ENCODE data around the gene ADARB2.
"Not testable (repeated sequence)": the region's sequence is repeated elsewhere in the genome, so short reads cannot be mapped to it uniquely, and the experiment has no call there.

ADARB2 gene

DNA sequence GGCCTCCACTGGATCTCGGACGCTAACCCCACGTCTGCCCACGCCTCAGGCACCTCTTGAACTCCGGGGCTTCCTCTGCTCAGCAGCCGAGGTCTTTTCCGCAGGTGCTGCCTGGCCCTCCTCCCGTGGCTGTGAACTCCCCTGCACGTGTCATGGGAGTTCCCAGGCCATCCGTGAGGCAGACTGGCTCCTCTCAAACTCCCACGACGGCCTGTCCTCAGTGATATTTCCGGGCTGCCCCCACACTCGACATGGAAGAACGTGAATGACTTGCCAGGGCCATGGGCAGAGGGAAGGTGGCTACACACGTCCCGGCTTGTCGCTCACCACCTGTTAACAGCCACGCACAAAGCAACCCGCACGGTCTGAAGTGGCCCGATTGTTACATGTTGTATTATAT, 110.9 kb downstream of the ADARB2 start:
- TF ChIP-seq, protein P1, sequence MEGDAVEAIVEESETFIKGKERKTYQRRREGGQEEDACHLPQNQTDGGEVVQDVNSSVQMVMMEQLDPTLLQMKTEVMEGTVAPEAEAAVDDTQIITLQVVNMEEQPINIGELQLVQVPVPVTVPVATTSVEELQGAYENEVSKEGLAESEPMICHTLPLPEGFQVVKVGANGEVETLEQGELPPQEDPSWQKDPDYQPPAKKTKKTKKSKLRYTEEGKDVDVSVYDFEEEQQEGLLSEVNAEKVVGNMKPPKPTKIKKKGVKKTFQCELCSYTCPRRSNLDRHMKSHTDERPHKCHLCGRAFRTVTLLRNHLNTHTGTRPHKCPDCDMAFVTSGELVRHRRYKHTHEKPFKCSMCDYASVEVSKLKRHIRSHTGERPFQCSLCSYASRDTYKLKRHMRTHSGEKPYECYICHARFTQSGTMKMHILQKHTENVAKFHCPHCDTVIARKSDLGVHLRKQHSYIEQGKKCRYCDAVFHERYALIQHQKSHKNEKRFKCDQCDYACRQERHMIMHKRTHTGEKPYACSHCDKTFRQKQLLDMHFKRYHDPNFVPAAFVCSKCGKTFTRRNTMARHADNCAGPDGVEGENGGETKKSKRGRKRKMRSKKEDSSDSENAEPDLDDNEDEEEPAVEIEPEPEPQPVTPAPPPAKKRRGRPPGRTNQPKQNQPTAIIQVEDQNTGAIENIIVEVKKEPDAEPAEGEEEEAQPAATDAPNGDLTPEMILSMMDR (IDR thresholded peaks at IDR 0.05) = no peak
- Histone ChIP-seq H3K4me1 (ENCODE audit: control insufficient read depth in 1 of 2, insufficient read depth in 1 of 2, low read depth in 1 of 2, low read length in 1 of 2) (no peaks in the 10 kb centered on the region), H3K27me3 (no peaks in the 10 kb centered on the region), H3K27ac (no peak overlapping the region), H3K9me3 (no peaks in the 10 kb centered on the region), H3K36me3 (no peaks in the 10 kb centered on the region), H3K4me3 (ENCODE audit: low read depth in 1 of 2, low read length in 1 of 2) (no peak overlapping the region)

- H3K4me1 ChIP-seq (ENCODE audit: control insufficient read depth in 1 of 2, insufficient read depth in 1 of 2, low read depth in 1 of 2, low read length in 1 of 2) = no peaks in the 10 kb centered on the region
- no peaks in the 10 kb centered on the region for H3K27me3 ChIP-seq
- H3K4me3 ChIP-seq (ENCODE audit: low read depth in 1 of 2, low read length in 1 of 2) = no peak overlapping the region
- no peaks in the 10 kb centered on the region for H3K36me3 ChIP-seq
- H3K27ac ChIP-seq = no peak overlapping the region
- TF ChIP-seq, protein P1 (IDR thresholded peaks at IDR 0.05) = no peak
- no peaks in the 10 kb centered on the region for H3K9me3 ChIP-seq
Observed at GRCh38 chr10:1625731-1626130, 111.6 kb downstream of the ADARB2 start.

DNA sequence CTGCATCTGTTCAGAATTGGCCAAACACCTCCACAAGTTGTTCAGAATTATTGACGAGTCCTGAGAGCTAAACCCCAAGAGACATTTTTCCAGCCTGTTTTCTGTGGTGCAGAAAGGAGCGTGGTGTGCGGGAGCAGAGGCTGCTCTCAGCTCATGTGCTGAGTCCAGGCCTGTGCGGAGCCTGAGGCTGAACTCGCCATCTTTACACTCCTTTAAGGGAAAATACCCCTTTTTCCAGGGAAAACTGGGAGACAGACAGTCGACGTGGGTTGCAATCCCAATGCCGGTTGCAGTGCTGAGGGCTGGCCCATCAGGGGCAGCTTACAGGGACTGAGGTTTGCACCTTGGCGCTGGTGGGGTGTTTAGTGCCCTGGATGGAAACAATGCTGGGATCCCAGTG, 112.2 kb downstream of the ADARB2 start:
- Histone ChIP-seq H3K27me3 (no peaks in the 10 kb centered on the region), H3K4me1 (ENCODE audit: control insufficient read depth in 1 of 2, insufficient read depth in 1 of 2, low read depth in 1 of 2, low read length in 1 of 2) (no peaks in the 10 kb centered on the region), H3K36me3 (no peaks in the 10 kb centered on the region), H3K9me3 (no peaks in the 10 kb centered on the region), H3K27ac (no peak overlapping the region), H3K4me3 (ENCODE audit: low read depth in 1 of 2, low read length in 1 of 2) (no peak overlapping the region)
- TF ChIP-seq, protein P1 (IDR thresholded peaks at IDR 0.05) = no peak

- Histone ChIP-seq H3K27me3 (no peaks in the 10 kb centered on the region), H3K4me1 (ENCODE audit: control insufficient read depth in 1 of 2, insufficient read depth in 1 of 2, low read depth in 1 of 2, low read length in 1 of 2) (no peaks in the 10 kb centered on the region), H3K9me3 (no peaks in the 10 kb centered on the region), H3K36me3 (no peaks in the 10 kb centered on the region), H3K27ac (no peak overlapping the region), H3K4me3 (ENCODE audit: low read depth in 1 of 2, low read length in 1 of 2) (no peak overlapping the region)
- TF ChIP-seq, protein P1 (IDR thresholded peaks at IDR 0.05) = no peak
Observed at GRCh38 chr10:1624240-1624639, 113.1 kb downstream of the ADARB2 start.

GRCh38 chr10:1620803-1621202, 116.5 kb downstream of the ADARB2 start:
- Histone ChIP-seq H3K36me3 (no peaks in the 10 kb centered on the region), H3K4me3 (ENCODE audit: low read depth in 1 of 2, low read length in 1 of 2) (no peak overlapping the region), H3K4me1 (ENCODE audit: control insufficient read depth in 1 of 2, insufficient read depth in 1 of 2, low read depth in 1 of 2, low read length in 1 of 2) (no peaks in the 10 kb centered on the region), H3K9me3 (no peaks in the 10 kb centered on the region), H3K27ac (no peak overlapping the region), H3K27me3 (no peaks in the 10 kb centered on the region)
- TF ChIP-seq, protein P1 (IDR thresholded peaks at IDR 0.05) = no peak

DNA sequence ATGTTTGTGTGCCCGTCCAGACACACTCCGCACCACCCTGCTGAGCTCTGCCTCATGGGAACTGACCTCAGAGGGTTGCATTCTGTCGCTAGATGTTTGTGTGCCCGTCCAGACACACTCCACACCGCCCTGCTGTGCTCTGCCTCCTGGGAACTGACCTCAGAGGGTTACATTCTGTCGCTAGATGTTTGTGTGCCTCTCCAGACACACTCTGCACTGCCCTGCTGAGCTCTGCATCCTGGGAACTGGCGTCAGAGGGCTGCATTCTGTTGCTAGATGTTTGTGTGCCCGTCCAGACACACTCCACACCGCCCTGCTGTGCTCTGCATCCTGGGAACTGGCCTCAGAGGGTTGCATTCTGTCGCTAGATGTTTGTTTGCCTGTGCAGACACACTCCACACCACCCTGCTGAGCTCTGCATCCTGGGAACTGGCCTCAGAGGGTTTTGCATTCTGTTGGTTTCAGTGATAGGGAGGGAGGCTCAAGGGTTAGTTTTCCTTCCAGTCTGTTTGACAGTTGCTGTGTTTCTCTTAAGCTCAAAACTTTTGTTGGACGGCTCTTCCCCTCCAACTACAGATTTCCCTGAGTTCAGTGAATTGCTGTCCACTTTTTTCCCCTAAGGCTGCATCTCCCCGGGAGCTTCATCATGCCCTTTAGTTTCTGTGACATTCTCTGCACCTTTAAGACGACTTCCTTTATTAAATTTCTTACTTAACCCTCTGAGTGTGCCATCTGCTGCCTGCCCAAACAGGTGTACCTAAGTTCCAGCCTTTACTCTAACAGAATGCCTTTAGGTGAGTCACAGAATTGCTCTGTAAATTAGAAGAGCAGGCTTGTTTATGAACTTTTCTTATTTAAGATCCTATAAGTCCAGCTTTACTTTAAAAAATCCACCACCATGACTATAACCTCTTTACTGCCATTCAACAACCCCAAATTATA, 119.7 kb downstream of the ADARB2 start:
- not testable (repeated sequence) for H3K4me1 ChIP-seq (ENCODE audit: control insufficient read depth in 1 of 2, insufficient read depth in 1 of 2, low read depth in 1 of 2, low read length in 1 of 2); H3K27ac ChIP-seq; H3K9me3 ChIP-seq; H3K27me3 ChIP-seq; H3K36me3 ChIP-seq; H3K4me3 ChIP-seq (ENCODE audit: low read depth in 1 of 2, low read length in 1 of 2)

GRCh38 chr10:1616701-1617100, 120.6 kb downstream of the ADARB2 start:
- not testable (repeated sequence) for H3K9me3 ChIP-seq; H3K4me1 ChIP-seq (ENCODE audit: control insufficient read depth in 1 of 2, insufficient read depth in 1 of 2, low read depth in 1 of 2, low read length in 1 of 2); H3K36me3 ChIP-seq; H3K27ac ChIP-seq; H3K4me3 ChIP-seq (ENCODE audit: low read depth in 1 of 2, low read length in 1 of 2)
- peaks cover 19% of the 10 kb centered on the region for H3K27me3 ChIP-seq
